ENCODE measurements around the gene MSRB3. TPM values are rescaled to one million over a fixed set of nuclear protein-coding genes. Genes with fewer than 3 reads are reported as not detected.

Gene MSRB3
- total and polyA plus RNA-seq, 5 donors: 59.7 to 210 (median 125) TPM

GRCh38 chr12:65403188-65403587 lies 124.7 kb downstream of the MSRB3 start:
- DNase-seq (peak in 1 of 3 donors; percentile 22), ATAC-seq (no peak)
- Histone ChIP-seq H3K27ac (ENCODE audit: low read length) (no peak overlapping the region), H3K4me1 (ENCODE audit: control insufficient read depth, insufficient read depth, low read length) (no peaks in the 10 kb centered on the region), H3K9me3 (ENCODE audit: control insufficient read depth, low read length) (no peaks in the 10 kb centered on the region), H3K27me3 (ENCODE audit: control insufficient read depth, insufficient read depth) (no peaks in the 10 kb centered on the region), H3K4me3 (ENCODE audit: low read length) (no peak overlapping the region)
- intact Hi-C loops (cut with DNase I): no loop called here
- WGBS: 87% methylated on average over 5 of the region's 5 CpGs

GRCh38 chr12:65407388-65408149 lies 129.1 kb downstream of the MSRB3 start:
- H3K4me1 ChIP-seq (ENCODE audit: control insufficient read depth, insufficient read depth, low read length): peaks cover 2% of the 10 kb centered on the region
- intact Hi-C loops (cut with DNase I): no loop called here
- H3K4me3 ChIP-seq (ENCODE audit: low read length): no peak overlapping the region
- WGBS: 89% methylated on average over 4 of the region's 4 CpGs
- no peak overlapping the region for H3K27ac ChIP-seq (ENCODE audit: low read length)
- no peak for DNase-seq
- no peak for ATAC-seq
- H3K9me3 ChIP-seq (ENCODE audit: control insufficient read depth, low read length): no peaks in the 10 kb centered on the region
- H3K27me3 ChIP-seq (ENCODE audit: control insufficient read depth, insufficient read depth): no peaks in the 10 kb centered on the region

- ATAC-seq (no peak), DNase-seq (no peak)
- WGBS: 91% methylated on average over 4 of the region's 4 CpGs
- no peaks in the 10 kb centered on the region for H3K9me3 ChIP-seq (ENCODE audit: control insufficient read depth, low read length)
- intact Hi-C loops (cut with DNase I): no loop called here
- no peak overlapping the region for H3K27ac ChIP-seq (ENCODE audit: low read length)
- no peaks in the 10 kb centered on the region for H3K27me3 ChIP-seq (ENCODE audit: control insufficient read depth, insufficient read depth)
- H3K4me1 ChIP-seq (ENCODE audit: control insufficient read depth, insufficient read depth, low read length): peaks cover 2% of the 10 kb centered on the region
- no peak overlapping the region for H3K4me3 ChIP-seq (ENCODE audit: low read length)
These were observed 130.0 kb downstream of the MSRB3 start for GRCh38 chr12:65408441-65408840.

- intact Hi-C loops (cut with DNase I): no loop called here
- Histone ChIP-seq H3K4me1 (ENCODE audit: control insufficient read depth, insufficient read depth, low read length) (peaks cover 2% of the 10 kb centered on the region), H3K27ac (ENCODE audit: low read length) (no peak overlapping the region), H3K4me3 (ENCODE audit: low read length) (no peak overlapping the region), H3K27me3 (ENCODE audit: control insufficient read depth, insufficient read depth) (no peaks in the 10 kb centered on the region), H3K9me3 (ENCODE audit: control insufficient read depth, low read length) (no peaks in the 10 kb centered on the region)
- 95% methylated on average over 1 of the region's 1 CpG for WGBS
- no peak for ATAC-seq
- DNase-seq: no peak
These were observed 131.2 kb downstream of the MSRB3 start for GRCh38 chr12:65409726-65410125.

- DNase-seq (no peak), ATAC-seq (no peak)
- H3K4me1 ChIP-seq (ENCODE audit: control insufficient read depth, insufficient read depth, low read length): peaks cover 2% of the 10 kb centered on the region
- intact Hi-C loops (cut with DNase I): no loop called here
- H3K4me3 ChIP-seq (ENCODE audit: low read length): no peak overlapping the region
- no peaks in the 10 kb centered on the region for H3K27me3 ChIP-seq (ENCODE audit: control insufficient read depth, insufficient read depth)
- no peaks in the 10 kb centered on the region for H3K9me3 ChIP-seq (ENCODE audit: control insufficient read depth, low read length)
- WGBS: 88% methylated on average over 3 of the region's 3 CpGs
- no peak overlapping the region for H3K27ac ChIP-seq (ENCODE audit: low read length)
These were observed 132.7 kb downstream of the MSRB3 start for GRCh38 chr12:65411171-65411570.

GRCh38 chr12:65414526-65414925 lies 136.0 kb downstream of the MSRB3 start:
- H3K27me3 ChIP-seq (ENCODE audit: control insufficient read depth, insufficient read depth): no peaks in the 10 kb centered on the region
- H3K9me3 ChIP-seq (ENCODE audit: control insufficient read depth, low read length): no peaks in the 10 kb centered on the region
- intact Hi-C loops (cut with DNase I): no loop called here
- no peak overlapping the region for H3K4me3 ChIP-seq (ENCODE audit: low read length)
- WGBS: 94% methylated on average over 5 of the region's 5 CpGs
- DNase-seq (no peak), ATAC-seq (no peak)
- H3K4me1 ChIP-seq (ENCODE audit: control insufficient read depth, insufficient read depth, low read length): peaks cover 2% of the 10 kb centered on the region
- H3K27ac ChIP-seq (ENCODE audit: low read length): no peak overlapping the region

- H3K27me3 ChIP-seq (ENCODE audit: control insufficient read depth, insufficient read depth): no peaks in the 10 kb centered on the region
- DNase-seq (no peak), ATAC-seq (no peak)
- H3K9me3 ChIP-seq (ENCODE audit: control insufficient read depth, low read length): no peaks in the 10 kb centered on the region
- H3K27ac ChIP-seq (ENCODE audit: low read length): no peak overlapping the region
- H3K4me1 ChIP-seq (ENCODE audit: control insufficient read depth, insufficient read depth, low read length): peaks cover 2% of the 10 kb centered on the region
- H3K4me3 ChIP-seq (ENCODE audit: low read length): no peak overlapping the region
- intact Hi-C loops (cut with DNase I): no loop called here
These were observed 137.3 kb downstream of the MSRB3 start for GRCh38 chr12:65415826-65416225.

- WGBS: 93% methylated on average over 12 of the region's 12 CpGs
These were observed 141.0 kb downstream of the MSRB3 start for GRCh38 chr12:65419284-65420072.

GRCh38 chr12:65420941-65421340 lies 142.5 kb downstream of the MSRB3 start:
- Histone ChIP-seq H3K4me1 (ENCODE audit: control insufficient read depth, insufficient read depth, low read length) (peaks cover 2% of the 10 kb centered on the region), H3K4me3 (ENCODE audit: low read length) (no peak overlapping the region), H3K9me3 (ENCODE audit: control insufficient read depth, low read length) (no peaks in the 10 kb centered on the region), H3K27me3 (ENCODE audit: control insufficient read depth, insufficient read depth) (no peaks in the 10 kb centered on the region), H3K27ac (ENCODE audit: low read length) (no peak overlapping the region)
- DNase-seq (no peak), ATAC-seq (no peak)
- intact Hi-C loops (cut with DNase I): no loop called here

More at GRCh38 chr12:65419284-65420072, 141.0 kb downstream of the MSRB3 start:
- Histone ChIP-seq H3K4me1 (ENCODE audit: control insufficient read depth, insufficient read depth, low read length) (peaks cover 2% of the 10 kb centered on the region), H3K27ac (ENCODE audit: low read length) (no peak overlapping the region), H3K27me3 (ENCODE audit: control insufficient read depth, insufficient read depth) (no peaks in the 10 kb centered on the region), H3K9me3 (ENCODE audit: control insufficient read depth, low read length) (no peaks in the 10 kb centered on the region), H3K4me3 (ENCODE audit: low read length) (no peak overlapping the region)
- DNase-seq (peak in 1 of 3 donors; percentile 28), ATAC-seq (no peak)
- intact Hi-C loops (cut with DNase I): no loop called here

- Histone ChIP-seq H3K27ac (ENCODE audit: low read length) (no peak overlapping the region), H3K4me3 (ENCODE audit: low read length) (no peak overlapping the region), H3K4me1 (ENCODE audit: control insufficient read depth, insufficient read depth, low read length) (peaks cover 2% of the 10 kb centered on the region), H3K27me3 (ENCODE audit: control insufficient read depth, insufficient read depth) (no peaks in the 10 kb centered on the region), H3K9me3 (ENCODE audit: control insufficient read depth, low read length) (no peaks in the 10 kb centered on the region)
- ATAC-seq: no peak
- intact Hi-C loops (cut with DNase I): no loop called here
- peak in 1 of 3 donors; percentile 2 for DNase-seq
- WGBS: 92% methylated on average over 1 of the region's 1 CpG
These were observed 149.2 kb downstream of the MSRB3 start for GRCh38 chr12:65427646-65428045.

- DNase-seq (no peak), ATAC-seq (no peak)
- no peak overlapping the region for H3K4me3 ChIP-seq (ENCODE audit: low read length)
- intact Hi-C loops (cut with DNase I): no loop called here
- no peaks in the 10 kb centered on the region for H3K27me3 ChIP-seq (ENCODE audit: control insufficient read depth, insufficient read depth)
- H3K9me3 ChIP-seq (ENCODE audit: control insufficient read depth, low read length): no peaks in the 10 kb centered on the region
- H3K27ac ChIP-seq (ENCODE audit: low read length): no peak overlapping the region
- 63% methylated on average over 1 of the region's 1 CpG for WGBS
- peaks cover 2% of the 10 kb centered on the region for H3K4me1 ChIP-seq (ENCODE audit: control insufficient read depth, insufficient read depth, low read length)
These were observed 151.5 kb downstream of the MSRB3 start for GRCh38 chr12:65430006-65430405.
